ENCODE data around the gene WTIP.
"Not testable (repeated sequence)": the region's sequence is repeated elsewhere in the genome, so short reads cannot be mapped to it uniquely, and the experiment has no call there.

WTIP gene

GRCh38 chr19:34505321-34506025 is 23.9 kb downstream of the WTIP start:
- no peaks in the 10 kb centered on the region for H3K36me3 ChIP-seq (ENCODE audit: insufficient read depth, low read length)
- peaks cover 4% of the 10 kb centered on the region for H3K4me1 ChIP-seq (ENCODE audit: insufficient read depth, low read length)
- no peaks in the 10 kb centered on the region for H3K9me3 ChIP-seq (ENCODE audit: low read length)
- no peak overlapping the region for H3K4me3 ChIP-seq (ENCODE audit: low read depth in 1 of 2, low read length in 2 of 2)
- no peaks in the 10 kb centered on the region for H3K27me3 ChIP-seq (ENCODE audit: control insufficient read depth in 1 of 2, insufficient read depth in 2 of 2, low read length in 2 of 2)
- H3K27ac ChIP-seq (ENCODE audit: low read depth, low read length): no peak overlapping the region
- no peak overlapping the region for H3K9ac ChIP-seq (ENCODE audit: low read length)

DNA sequence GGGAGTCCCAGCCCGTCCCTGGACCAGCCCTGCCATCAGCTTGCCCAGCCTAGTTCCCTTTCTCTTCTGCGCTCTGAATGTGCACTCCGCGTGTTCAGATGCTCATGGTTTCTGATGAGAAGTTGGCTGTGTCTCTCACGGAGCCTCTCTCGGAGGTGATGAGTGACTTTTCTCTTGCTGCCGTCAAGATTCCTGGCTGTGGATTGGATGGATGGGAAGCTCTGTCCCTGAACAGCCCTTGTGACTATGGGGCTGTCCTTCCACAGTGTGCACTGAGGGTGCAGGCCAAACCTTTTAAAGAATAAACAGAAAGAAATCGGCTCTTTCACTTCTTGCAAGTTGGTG is 24.4 kb downstream of the WTIP start:
- Histone ChIP-seq H3K4me3 (ENCODE audit: low read depth in 1 of 2, low read length in 2 of 2) (no peak overlapping the region), H3K9me3 (ENCODE audit: low read length) (no peaks in the 10 kb centered on the region), H3K36me3 (ENCODE audit: insufficient read depth, low read length) (no peaks in the 10 kb centered on the region), H3K27me3 (ENCODE audit: control insufficient read depth in 1 of 2, insufficient read depth in 2 of 2, low read length in 2 of 2) (no peaks in the 10 kb centered on the region), H3K4me1 (ENCODE audit: insufficient read depth, low read length) (peaks cover 4% of the 10 kb centered on the region), H3K27ac (ENCODE audit: low read depth, low read length) (no peak overlapping the region), H3K9ac (ENCODE audit: low read length) (no peak overlapping the region)

- no peaks in the 10 kb centered on the region for H3K27me3 ChIP-seq (ENCODE audit: control insufficient read depth in 1 of 2, insufficient read depth in 2 of 2, low read length in 2 of 2)
- H3K9me3 ChIP-seq (ENCODE audit: low read length): no peaks in the 10 kb centered on the region
- no peaks in the 10 kb centered on the region for H3K36me3 ChIP-seq (ENCODE audit: insufficient read depth, low read length)
- H3K9ac ChIP-seq (ENCODE audit: low read length): no peak overlapping the region
- H3K4me1 ChIP-seq (ENCODE audit: insufficient read depth, low read length): no peaks in the 10 kb centered on the region
- H3K4me3 ChIP-seq (ENCODE audit: low read depth in 1 of 2, low read length in 2 of 2): no peak overlapping the region
- no peak overlapping the region for H3K27ac ChIP-seq (ENCODE audit: low read depth, low read length)
These were observed 26.0 kb downstream of the WTIP start for GRCh38 chr19:34507414-34508067.

- H3K27ac ChIP-seq (ENCODE audit: low read depth, low read length): no peak overlapping the region
- H3K4me3 ChIP-seq (ENCODE audit: low read depth in 1 of 2, low read length in 2 of 2): no peak overlapping the region
- H3K4me1 ChIP-seq (ENCODE audit: insufficient read depth, low read length): no peaks in the 10 kb centered on the region
- H3K9me3 ChIP-seq (ENCODE audit: low read length): no peaks in the 10 kb centered on the region
- H3K9ac ChIP-seq (ENCODE audit: low read length): no peak overlapping the region
- no peaks in the 10 kb centered on the region for H3K36me3 ChIP-seq (ENCODE audit: insufficient read depth, low read length)
- H3K27me3 ChIP-seq (ENCODE audit: control insufficient read depth in 1 of 2, insufficient read depth in 2 of 2, low read length in 2 of 2): no peaks in the 10 kb centered on the region
These were observed 27.0 kb downstream of the WTIP start for GRCh38 chr19:34508540-34508939.

- not testable (repeated sequence) for H3K4me3 ChIP-seq (ENCODE audit: low read depth in 1 of 2, low read length in 2 of 2); H3K9ac ChIP-seq (ENCODE audit: low read length); H3K27me3 ChIP-seq (ENCODE audit: control insufficient read depth in 1 of 2, insufficient read depth in 2 of 2, low read length in 2 of 2); H3K36me3 ChIP-seq (ENCODE audit: insufficient read depth, low read length); H3K27ac ChIP-seq (ENCODE audit: low read depth, low read length); H3K9me3 ChIP-seq (ENCODE audit: low read length); H3K4me1 ChIP-seq (ENCODE audit: insufficient read depth, low read length)
These were observed 29.3 kb downstream of the WTIP start for GRCh38 chr19:34510904-34511303.

GRCh38 chr19:34512254-34512822 is 30.8 kb downstream of the WTIP start:
- H3K36me3 ChIP-seq (ENCODE audit: insufficient read depth, low read length): no peaks in the 10 kb centered on the region
- no peak overlapping the region for H3K4me3 ChIP-seq (ENCODE audit: low read depth in 1 of 2, low read length in 2 of 2)
- no peak overlapping the region for H3K9ac ChIP-seq (ENCODE audit: low read length)
- no peaks in the 10 kb centered on the region for H3K27me3 ChIP-seq (ENCODE audit: control insufficient read depth in 1 of 2, insufficient read depth in 2 of 2, low read length in 2 of 2)
- H3K9me3 ChIP-seq (ENCODE audit: low read length): no peaks in the 10 kb centered on the region
- no peaks in the 10 kb centered on the region for H3K4me1 ChIP-seq (ENCODE audit: insufficient read depth, low read length)
- no peak overlapping the region for H3K27ac ChIP-seq (ENCODE audit: low read depth, low read length)

DNA sequence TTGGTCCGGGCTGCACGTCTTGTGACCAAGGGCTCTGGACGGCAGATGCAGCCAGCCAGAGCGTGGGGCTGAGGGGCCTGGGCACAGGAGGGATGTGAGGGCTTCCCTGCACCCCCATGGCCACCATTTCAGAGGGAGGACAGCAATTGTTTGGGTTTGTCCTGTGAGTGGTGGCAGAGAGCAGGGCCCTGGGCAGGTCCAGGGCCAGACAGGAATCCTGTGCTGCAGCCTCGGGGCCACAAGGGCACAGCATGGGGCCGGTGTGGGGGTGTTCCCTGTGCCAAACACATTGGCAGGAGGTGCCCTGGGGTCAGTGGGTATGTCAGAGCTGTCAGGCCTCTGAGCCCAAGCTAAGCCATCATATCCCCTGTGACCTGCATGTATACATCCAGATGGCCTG is 32.2 kb downstream of the WTIP start:
- Histone ChIP-seq H3K27ac (ENCODE audit: low read depth, low read length) (no peak overlapping the region), H3K27me3 (ENCODE audit: control insufficient read depth in 1 of 2, insufficient read depth in 2 of 2, low read length in 2 of 2) (no peaks in the 10 kb centered on the region), H3K9ac (ENCODE audit: low read length) (no peak overlapping the region), H3K4me3 (ENCODE audit: low read depth in 1 of 2, low read length in 2 of 2) (no peak overlapping the region), H3K9me3 (ENCODE audit: low read length) (no peaks in the 10 kb centered on the region), H3K4me1 (ENCODE audit: insufficient read depth, low read length) (no peaks in the 10 kb centered on the region), H3K36me3 (ENCODE audit: insufficient read depth, low read length) (no peaks in the 10 kb centered on the region)

DNA sequence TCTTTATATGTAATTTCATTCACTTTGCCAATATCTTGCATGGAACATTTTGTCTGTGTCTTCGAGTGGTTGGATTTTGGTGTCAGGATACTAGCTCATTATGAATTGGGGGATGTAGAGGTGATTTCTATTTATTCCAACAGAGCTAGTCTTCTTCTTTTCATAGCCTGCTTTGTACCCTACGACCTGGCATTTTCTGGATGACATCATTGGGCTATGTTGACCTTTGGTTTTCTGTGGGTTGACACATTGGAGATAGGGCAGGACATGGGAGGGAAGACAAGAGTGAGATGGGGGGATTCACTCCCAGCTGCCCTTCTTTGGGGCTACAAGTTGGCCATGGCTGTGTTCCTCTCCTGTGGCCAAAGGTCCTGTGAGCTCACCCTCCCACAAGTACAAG is 38.0 kb downstream of the WTIP start:
- Histone ChIP-seq H3K9me3 (ENCODE audit: low read length) (no peaks in the 10 kb centered on the region), H3K27ac (ENCODE audit: low read depth, low read length) (no peak overlapping the region), H3K4me1 (ENCODE audit: insufficient read depth, low read length) (no peaks in the 10 kb centered on the region), H3K36me3 (ENCODE audit: insufficient read depth, low read length) (no peaks in the 10 kb centered on the region), H3K4me3 (ENCODE audit: low read depth in 1 of 2, low read length in 2 of 2) (no peak overlapping the region), H3K27me3 (ENCODE audit: control insufficient read depth in 1 of 2, insufficient read depth in 2 of 2, low read length in 2 of 2) (no peaks in the 10 kb centered on the region), H3K9ac (ENCODE audit: low read length) (no peak overlapping the region)

DNA sequence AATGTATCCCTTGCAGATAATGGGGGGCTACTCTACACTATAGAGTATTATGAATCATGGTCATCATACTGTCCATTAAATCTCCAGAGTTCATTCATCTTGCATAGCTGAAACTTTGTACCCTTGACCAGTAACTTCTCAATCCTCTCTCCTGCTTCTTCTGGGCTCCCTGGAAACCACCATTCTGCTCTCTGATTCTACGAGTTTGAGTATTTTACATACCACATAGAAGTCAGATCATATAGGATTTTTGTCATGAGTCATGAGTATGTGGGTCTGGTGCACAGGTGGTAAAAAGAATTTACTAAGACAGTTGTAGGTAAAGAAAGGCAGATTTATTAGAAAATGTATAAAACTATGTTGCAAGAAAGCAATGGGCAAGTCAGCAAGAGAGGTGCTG is 41.9 kb downstream of the WTIP start:
- no peaks in the 10 kb centered on the region for H3K4me1 ChIP-seq (ENCODE audit: insufficient read depth, low read length)
- H3K9me3 ChIP-seq (ENCODE audit: low read length): no peaks in the 10 kb centered on the region
- no peaks in the 10 kb centered on the region for H3K36me3 ChIP-seq (ENCODE audit: insufficient read depth, low read length)

GRCh38 chr19:34525001-34525400 is 43.4 kb downstream of the WTIP start:
- no peaks in the 10 kb centered on the region for H3K27me3 ChIP-seq (ENCODE audit: control insufficient read depth in 1 of 2, insufficient read depth in 2 of 2, low read length in 2 of 2)
- H3K36me3 ChIP-seq (ENCODE audit: insufficient read depth, low read length): no peaks in the 10 kb centered on the region
- H3K9ac ChIP-seq (ENCODE audit: low read length): no peak overlapping the region
- H3K4me3 ChIP-seq (ENCODE audit: low read depth in 1 of 2, low read length in 2 of 2): no peak overlapping the region
- no peak overlapping the region for H3K27ac ChIP-seq (ENCODE audit: low read depth, low read length)
- no peaks in the 10 kb centered on the region for H3K9me3 ChIP-seq (ENCODE audit: low read length)
- H3K4me1 ChIP-seq (ENCODE audit: insufficient read depth, low read length): no peaks in the 10 kb centered on the region

More for the DNA sequence above, 41.9 kb downstream of the WTIP start:
- Histone ChIP-seq H3K27ac (ENCODE audit: low read depth, low read length) (no peak overlapping the region), H3K27me3 (ENCODE audit: control insufficient read depth in 1 of 2, insufficient read depth in 2 of 2, low read length in 2 of 2) (no peaks in the 10 kb centered on the region), H3K9ac (ENCODE audit: low read length) (no peak overlapping the region), H3K4me3 (ENCODE audit: low read depth in 1 of 2, low read length in 2 of 2) (no peak overlapping the region)

DNA sequence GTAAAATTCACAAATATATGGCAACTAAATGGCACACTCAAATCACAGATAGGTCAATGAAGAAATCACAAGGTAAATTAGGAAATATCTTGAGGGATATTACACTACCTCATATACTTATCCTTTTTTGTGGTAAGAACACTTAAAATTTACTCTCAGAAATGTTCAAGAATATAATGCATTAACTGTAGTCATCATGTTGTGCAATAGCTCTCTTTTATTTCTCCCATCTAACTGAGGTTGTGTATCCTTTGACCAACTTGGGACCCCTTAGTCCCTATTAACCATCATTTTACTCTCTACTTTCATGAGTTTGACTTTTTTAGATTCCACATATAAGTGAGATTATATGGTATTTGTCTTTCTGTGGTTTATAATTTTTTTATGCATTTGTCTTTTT is 52.6 kb downstream of the WTIP start:
- Histone ChIP-seq H3K4me1 (ENCODE audit: insufficient read depth, low read length) (no peaks in the 10 kb centered on the region), H3K27me3 (ENCODE audit: control insufficient read depth in 1 of 2, insufficient read depth in 2 of 2, low read length in 2 of 2) (no peaks in the 10 kb centered on the region), H3K9ac (ENCODE audit: low read length) (no peak overlapping the region), H3K36me3 (ENCODE audit: insufficient read depth, low read length) (no peaks in the 10 kb centered on the region), H3K4me3 (ENCODE audit: low read depth in 1 of 2, low read length in 2 of 2) (no peak overlapping the region), H3K27ac (ENCODE audit: low read depth, low read length) (no peak overlapping the region), H3K9me3 (ENCODE audit: low read length) (no peaks in the 10 kb centered on the region)

- no peak overlapping the region for H3K9ac ChIP-seq (ENCODE audit: low read length)
- no peaks in the 10 kb centered on the region for H3K9me3 ChIP-seq (ENCODE audit: low read length)
- no peaks in the 10 kb centered on the region for H3K36me3 ChIP-seq (ENCODE audit: insufficient read depth, low read length)
- no peak overlapping the region for H3K27ac ChIP-seq (ENCODE audit: low read depth, low read length)
- H3K4me1 ChIP-seq (ENCODE audit: insufficient read depth, low read length): no peaks in the 10 kb centered on the region
- no peaks in the 10 kb centered on the region for H3K27me3 ChIP-seq (ENCODE audit: control insufficient read depth in 1 of 2, insufficient read depth in 2 of 2, low read length in 2 of 2)
- H3K4me3 ChIP-seq (ENCODE audit: low read depth in 1 of 2, low read length in 2 of 2): no peak overlapping the region
These were observed 57.8 kb downstream of the WTIP start for GRCh38 chr19:34539396-34539795.

Data from muscle layer of colon (tissue), 2 donors.